Suprapubic skin (tissue), 4 donors: Measurements from ENCODE around the gene OR1I1. TPM values are rescaled to one million over a fixed set of nuclear protein-coding genes. Genes with fewer than 3 reads are reported as not detected.

Experiments used
- DNase-seq, 2 donors: peaks; one replicate each; pipeline ENCODE4 v3.0.0-alpha.2; 2019; ENCODE audit warnings: low spot score in 2 of 2
- H3K27ac ChIP-seq: fragments of 200-600 bp; sonication (generic); one replicate; pipeline ENCODE4 v1.5.1; 2019
- H3K27me3 ChIP-seq: fragments of 200-600 bp; sonication (generic); one replicate; pipeline ENCODE4 v1.5.1; 2019
- H3K36me3 ChIP-seq: fragments of 200-600 bp; sonication (generic); one replicate; pipeline ENCODE4 v1.5.1; 2019
- H3K4me1 ChIP-seq: fragments of 200-600 bp; sonication (generic); one replicate; pipeline ENCODE4 v1.5.1; 2019
- H3K4me3 ChIP-seq: fragments of 200-600 bp; sonication (generic); one replicate; pipeline ENCODE4 v1.5.1; 2019; ENCODE audit warnings: mild to moderate bottlenecking
- H3K9me3 ChIP-seq: fragments of 200-600 bp; sonication (generic); one replicate; pipeline ENCODE4 v1.5.1; 2019
- EP300 ChIP-seq: sonication (generic); formaldehyde crosslinking; IDR thresholded peaks from one replicate; pipeline ENCODE4 v1.6.1; 2017; ENCODE audit warnings: antibody characterized with exemption
- POLR2A ChIP-seq, 2 donors: fragments of 450-650 bp; IDR thresholded peaks; one replicate each; pipeline ENCODE4 v1.6.1; 2017; ENCODE audit warnings: antibody characterized with exemption in 2 of 2, mild to moderate bottlenecking in 2 of 2, moderate library complexity in 2 of 2
- POLR2AphosphoS5 ChIP-seq, 3 donors: sonication (generic); formaldehyde crosslinking; IDR thresholded peaks; one replicate each; pipeline ENCODE4 v1.6.1; 2017; ENCODE audit warnings: antibody characterized with exemption in 3 of 3
- WGBS: methylation state at CpG from one replicate; pipeline ENCODE4 v1.1.5; 2018; 5-methylcytosine and 5-hydroxymethylcytosine counted together
- total RNA-seq, 4 donors: library from RNA; depleted of rRNA; stranded (reverse); fragments of >200 nt; gene quantifications; one replicate each; pipeline ENCODE4 v1.1.0, GENCODE V29; 2016
- TF ChIP-seq, protein P1 (sequence below), 2 donors: fragments of 200-600 bp in 1 of 2; fragments of 450-650 bp in 1 of 2; sonication (generic) in 1 of 2; IDR thresholded peaks; one replicate each; pipeline ENCODE4 v1.5.1; 2016 to 2019; ENCODE audit warnings: antibody characterized with exemption in 2 of 2, mild to moderate bottlenecking in 1 of 2, moderate library complexity in 1 of 2

Gene OR1I1
- total RNA-seq, 4 donors from 2014 or later = not detected

DNA sequence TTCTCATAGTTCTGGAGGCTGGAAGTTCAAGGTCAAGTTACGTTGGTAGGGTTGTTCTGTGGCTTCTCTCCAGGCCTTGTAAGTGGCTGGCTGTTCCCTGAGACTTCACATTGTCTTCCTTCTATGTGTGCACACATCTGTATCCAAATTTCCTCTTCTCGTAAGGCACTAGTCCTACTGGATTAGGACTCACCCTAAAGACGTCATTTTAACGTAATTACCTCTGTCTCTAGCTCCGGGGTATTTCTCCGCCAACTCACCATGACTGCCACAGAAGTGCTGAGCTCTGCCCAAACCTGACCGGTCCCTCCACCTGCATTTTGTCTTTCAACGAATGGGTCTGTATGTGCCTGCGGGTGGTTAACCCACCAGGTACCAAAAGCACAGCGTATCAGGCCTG is 16.4 kb downstream of the OR1I1 start:
- H3K4me3 ChIP-seq = no peak overlapping the region
- no peaks in the 10 kb centered on the region for H3K4me1 ChIP-seq
- no peaks in the 10 kb centered on the region for H3K27me3 ChIP-seq
- H3K9me3 ChIP-seq = peaks cover 3% of the 10 kb centered on the region
- no peak overlapping the region for H3K27ac ChIP-seq
- DNase-seq = no peak
- no peaks in the 10 kb centered on the region for H3K36me3 ChIP-seq
- WGBS = 51% methylated on average over 10 of the region's 10 CpGs
- TF ChIP-seq, protein P1, sequence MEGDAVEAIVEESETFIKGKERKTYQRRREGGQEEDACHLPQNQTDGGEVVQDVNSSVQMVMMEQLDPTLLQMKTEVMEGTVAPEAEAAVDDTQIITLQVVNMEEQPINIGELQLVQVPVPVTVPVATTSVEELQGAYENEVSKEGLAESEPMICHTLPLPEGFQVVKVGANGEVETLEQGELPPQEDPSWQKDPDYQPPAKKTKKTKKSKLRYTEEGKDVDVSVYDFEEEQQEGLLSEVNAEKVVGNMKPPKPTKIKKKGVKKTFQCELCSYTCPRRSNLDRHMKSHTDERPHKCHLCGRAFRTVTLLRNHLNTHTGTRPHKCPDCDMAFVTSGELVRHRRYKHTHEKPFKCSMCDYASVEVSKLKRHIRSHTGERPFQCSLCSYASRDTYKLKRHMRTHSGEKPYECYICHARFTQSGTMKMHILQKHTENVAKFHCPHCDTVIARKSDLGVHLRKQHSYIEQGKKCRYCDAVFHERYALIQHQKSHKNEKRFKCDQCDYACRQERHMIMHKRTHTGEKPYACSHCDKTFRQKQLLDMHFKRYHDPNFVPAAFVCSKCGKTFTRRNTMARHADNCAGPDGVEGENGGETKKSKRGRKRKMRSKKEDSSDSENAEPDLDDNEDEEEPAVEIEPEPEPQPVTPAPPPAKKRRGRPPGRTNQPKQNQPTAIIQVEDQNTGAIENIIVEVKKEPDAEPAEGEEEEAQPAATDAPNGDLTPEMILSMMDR (IDR thresholded peaks at IDR 0.05) = no peak
- TF ChIP-seq POLR2AphosphoS5 (IDR thresholded peaks at IDR 0.05) = no peak
- no peak for TF ChIP-seq POLR2A (IDR thresholded peaks at IDR 0.05)
- TF ChIP-seq EP300 = no peak

DNA sequence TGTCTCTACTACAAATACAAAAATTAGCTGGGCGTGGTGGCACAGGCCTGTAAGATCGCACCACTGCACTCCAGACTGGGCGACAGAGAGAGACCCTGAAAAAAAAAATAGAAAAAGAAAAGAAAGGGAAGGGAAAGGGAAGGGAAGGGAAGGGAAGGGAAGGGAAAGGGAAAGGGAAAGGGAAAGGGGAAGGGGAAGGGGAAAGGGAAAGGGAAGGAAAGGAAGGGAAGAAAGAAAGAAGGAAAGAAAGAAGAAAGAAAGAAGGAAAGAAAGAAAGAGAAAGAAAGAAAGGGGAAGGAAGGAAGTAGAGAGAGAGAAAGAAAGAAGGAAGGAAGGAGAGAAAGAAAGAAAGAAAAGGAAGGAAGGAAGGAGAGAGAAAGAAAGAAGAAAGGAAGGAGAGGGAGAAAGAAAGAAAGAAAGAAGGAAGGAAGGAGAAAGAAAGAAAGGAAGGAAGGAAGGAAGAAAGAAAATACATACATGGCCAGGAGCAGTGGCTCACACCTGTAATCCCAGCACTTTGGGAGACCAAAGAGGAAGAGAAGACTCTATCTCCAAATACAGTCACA is 17.1 kb downstream of the OR1I1 start:
- no peak for DNase-seq
- Histone ChIP-seq H3K9me3 (peaks cover 4% of the 10 kb centered on the region), H3K27ac (no peak overlapping the region), H3K4me3 (no peak overlapping the region), H3K36me3 (no peaks in the 10 kb centered on the region), H3K27me3 (no peaks in the 10 kb centered on the region), H3K4me1 (no peaks in the 10 kb centered on the region)
- 93% methylated on average over 3 of the region's 3 CpGs for WGBS
- TF ChIP-seq EP300 (no peak), POLR2AphosphoS5 (IDR thresholded peaks at IDR 0.05) (no peak), POLR2A (IDR thresholded peaks at IDR 0.05) (no peak)
- TF ChIP-seq, protein P1 (IDR thresholded peaks at IDR 0.05) = no peak

DNA sequence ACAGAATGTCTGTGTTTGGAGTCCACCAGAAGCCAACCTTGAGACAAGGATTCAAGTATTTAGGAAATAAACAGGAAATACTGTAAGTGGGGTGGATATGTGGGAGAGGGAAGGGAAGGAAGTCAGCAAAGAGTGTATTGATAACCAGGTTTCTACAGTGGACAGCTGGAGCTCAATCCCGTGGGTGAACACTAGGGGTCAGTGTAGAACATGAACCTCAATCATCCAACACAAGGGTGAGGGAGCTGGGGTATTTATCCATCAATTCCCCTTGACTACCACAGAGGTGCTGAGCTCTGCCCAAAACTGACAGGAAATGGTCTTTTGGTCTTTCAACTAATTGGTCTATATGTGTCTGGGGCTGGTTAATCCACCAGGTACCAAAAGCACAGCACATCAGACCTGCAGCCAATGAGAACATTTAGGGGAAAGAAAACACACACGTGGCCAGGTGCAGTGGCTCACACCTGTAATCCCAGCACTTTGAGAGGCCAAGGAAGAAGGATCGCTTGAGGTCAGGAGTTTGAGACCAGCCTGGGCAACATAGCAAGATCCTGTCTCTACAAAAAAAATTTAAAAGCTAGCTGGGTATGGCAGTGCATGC is 19.6 kb downstream of the OR1I1 start:
- H3K27ac ChIP-seq = no peak overlapping the region
- DNase-seq = no peak
- 76% methylated on average over 3 of the region's 3 CpGs for WGBS

DNA sequence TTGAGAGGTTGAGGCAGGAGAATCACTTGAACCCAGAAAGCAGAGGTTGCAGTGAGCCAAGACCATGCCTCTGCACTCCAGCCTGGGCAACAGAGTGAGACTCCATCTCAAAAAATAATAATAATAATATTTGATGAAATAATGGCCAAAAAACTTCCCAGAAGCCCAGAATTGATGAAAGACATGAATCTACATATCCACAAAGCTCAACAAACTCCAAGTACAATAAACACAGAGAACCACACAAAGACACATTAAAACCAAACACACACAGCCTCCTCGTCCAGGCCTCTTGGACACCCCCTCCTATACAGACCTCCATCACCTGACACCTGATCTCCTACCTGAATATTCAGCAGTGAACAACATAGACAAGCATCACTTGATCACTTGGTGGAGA is 22.0 kb downstream of the OR1I1 start:
- H3K27me3 ChIP-seq = no peaks in the 10 kb centered on the region
- peaks cover 20% of the 10 kb centered on the region for H3K4me1 ChIP-seq
- H3K27ac ChIP-seq = no peak overlapping the region
- no peaks in the 10 kb centered on the region for H3K36me3 ChIP-seq
- TF ChIP-seq POLR2AphosphoS5 (IDR thresholded peaks at IDR 0.05) = no peak
- TF ChIP-seq EP300 = no peak
- TF ChIP-seq, protein P1 (IDR thresholded peaks at IDR 0.05) = no peak
- no peak for TF ChIP-seq POLR2A (IDR thresholded peaks at IDR 0.05)
- no peak for DNase-seq
- 86% methylated on average over 1 of the region's 1 CpG for WGBS
- no peak overlapping the region for H3K4me3 ChIP-seq
- H3K9me3 ChIP-seq = peaks cover 4% of the 10 kb centered on the region

More for the DNA sequence above, 19.6 kb downstream of the OR1I1 start:
- no peak for TF ChIP-seq POLR2AphosphoS5 (IDR thresholded peaks at IDR 0.05)
- TF ChIP-seq, protein P1 (IDR thresholded peaks at IDR 0.05) = peak; percentile 33 to 64
- TF ChIP-seq EP300 = no peak
- TF ChIP-seq POLR2A (IDR thresholded peaks at IDR 0.05) = no peak
- no peaks in the 10 kb centered on the region for H3K27me3 ChIP-seq
- no peaks in the 10 kb centered on the region for H3K36me3 ChIP-seq
- peaks cover 3% of the 10 kb centered on the region for H3K4me1 ChIP-seq
- no peak overlapping the region for H3K4me3 ChIP-seq
- peaks cover 4% of the 10 kb centered on the region for H3K9me3 ChIP-seq

DNA sequence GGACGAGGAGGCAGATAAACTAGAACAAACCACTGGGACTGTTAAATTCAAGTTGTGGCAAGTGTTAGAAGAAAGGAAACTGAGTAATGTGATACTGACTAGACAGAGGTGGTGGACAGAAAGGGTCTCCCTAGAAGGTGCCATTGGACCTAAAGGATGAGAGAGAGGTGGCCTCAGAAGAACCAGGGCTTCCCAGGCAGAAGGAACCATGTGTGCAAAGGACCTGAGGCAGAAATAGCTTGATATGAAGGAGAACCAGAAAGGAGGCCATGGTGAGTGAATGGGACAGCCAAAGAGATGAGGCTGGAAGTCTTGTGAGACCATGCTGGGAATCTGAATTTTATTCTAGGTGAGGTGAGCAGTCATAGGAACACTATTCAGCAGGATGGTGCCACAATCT is 22.4 kb downstream of the OR1I1 start:
- no peak for DNase-seq
- TF ChIP-seq EP300 = no peak
- TF ChIP-seq POLR2AphosphoS5 (IDR thresholded peaks at IDR 0.05) = no peak
- TF ChIP-seq, protein P1 (IDR thresholded peaks at IDR 0.05) = no peak
- TF ChIP-seq POLR2A (IDR thresholded peaks at IDR 0.05) = no peak
- 76% methylated on average over 1 of the region's 1 CpG for WGBS
- H3K4me3 ChIP-seq = no peak overlapping the region
- H3K27ac ChIP-seq = no peak overlapping the region
- H3K36me3 ChIP-seq = peaks cover 2% of the 10 kb centered on the region
- peaks cover 20% of the 10 kb centered on the region for H3K4me1 ChIP-seq
- no peaks in the 10 kb centered on the region for H3K27me3 ChIP-seq
- H3K9me3 ChIP-seq = peaks cover 4% of the 10 kb centered on the region
